ENCODE results near the gene ASB4.

DNA sequence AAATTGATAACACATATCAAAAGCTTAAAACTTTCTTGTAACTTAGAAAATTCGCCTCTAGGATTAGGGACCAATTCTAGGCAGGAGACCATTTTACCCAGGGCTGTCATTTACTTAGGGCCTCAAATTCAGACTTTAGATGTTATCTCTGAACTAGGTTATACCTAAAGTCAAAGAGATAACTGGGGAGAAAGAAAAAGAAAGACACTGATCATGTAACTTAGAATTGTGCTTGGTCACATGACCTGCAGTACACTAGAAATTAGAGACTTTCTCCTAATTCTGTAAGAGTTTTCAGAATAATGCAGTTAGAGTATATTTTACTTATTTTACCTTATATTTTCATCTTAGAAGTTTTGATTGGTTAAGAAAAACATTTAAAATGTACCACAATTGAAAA, 16.7 kb downstream of the ASB4 start:
- TF ChIP-seq, protein P1, sequence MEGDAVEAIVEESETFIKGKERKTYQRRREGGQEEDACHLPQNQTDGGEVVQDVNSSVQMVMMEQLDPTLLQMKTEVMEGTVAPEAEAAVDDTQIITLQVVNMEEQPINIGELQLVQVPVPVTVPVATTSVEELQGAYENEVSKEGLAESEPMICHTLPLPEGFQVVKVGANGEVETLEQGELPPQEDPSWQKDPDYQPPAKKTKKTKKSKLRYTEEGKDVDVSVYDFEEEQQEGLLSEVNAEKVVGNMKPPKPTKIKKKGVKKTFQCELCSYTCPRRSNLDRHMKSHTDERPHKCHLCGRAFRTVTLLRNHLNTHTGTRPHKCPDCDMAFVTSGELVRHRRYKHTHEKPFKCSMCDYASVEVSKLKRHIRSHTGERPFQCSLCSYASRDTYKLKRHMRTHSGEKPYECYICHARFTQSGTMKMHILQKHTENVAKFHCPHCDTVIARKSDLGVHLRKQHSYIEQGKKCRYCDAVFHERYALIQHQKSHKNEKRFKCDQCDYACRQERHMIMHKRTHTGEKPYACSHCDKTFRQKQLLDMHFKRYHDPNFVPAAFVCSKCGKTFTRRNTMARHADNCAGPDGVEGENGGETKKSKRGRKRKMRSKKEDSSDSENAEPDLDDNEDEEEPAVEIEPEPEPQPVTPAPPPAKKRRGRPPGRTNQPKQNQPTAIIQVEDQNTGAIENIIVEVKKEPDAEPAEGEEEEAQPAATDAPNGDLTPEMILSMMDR (conservative IDR thresholded peaks at IDR 0.05), result no peak
- no peak for TF ChIP-seq ZFX (IDR thresholded peaks at IDR 0.05)

Measured in C4-2B (cell line).